ENCODE data around the gene SMYD3.

- no peak for TF ChIP-seq MEIS1 (CRISPR knock-in tag; IDR thresholded peaks at IDR 0.05; ENCODE audit: borderline replicate concordance)
- TF ChIP-seq, protein P1, sequence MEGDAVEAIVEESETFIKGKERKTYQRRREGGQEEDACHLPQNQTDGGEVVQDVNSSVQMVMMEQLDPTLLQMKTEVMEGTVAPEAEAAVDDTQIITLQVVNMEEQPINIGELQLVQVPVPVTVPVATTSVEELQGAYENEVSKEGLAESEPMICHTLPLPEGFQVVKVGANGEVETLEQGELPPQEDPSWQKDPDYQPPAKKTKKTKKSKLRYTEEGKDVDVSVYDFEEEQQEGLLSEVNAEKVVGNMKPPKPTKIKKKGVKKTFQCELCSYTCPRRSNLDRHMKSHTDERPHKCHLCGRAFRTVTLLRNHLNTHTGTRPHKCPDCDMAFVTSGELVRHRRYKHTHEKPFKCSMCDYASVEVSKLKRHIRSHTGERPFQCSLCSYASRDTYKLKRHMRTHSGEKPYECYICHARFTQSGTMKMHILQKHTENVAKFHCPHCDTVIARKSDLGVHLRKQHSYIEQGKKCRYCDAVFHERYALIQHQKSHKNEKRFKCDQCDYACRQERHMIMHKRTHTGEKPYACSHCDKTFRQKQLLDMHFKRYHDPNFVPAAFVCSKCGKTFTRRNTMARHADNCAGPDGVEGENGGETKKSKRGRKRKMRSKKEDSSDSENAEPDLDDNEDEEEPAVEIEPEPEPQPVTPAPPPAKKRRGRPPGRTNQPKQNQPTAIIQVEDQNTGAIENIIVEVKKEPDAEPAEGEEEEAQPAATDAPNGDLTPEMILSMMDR (CRISPR knock-in tag; IDR thresholded peaks at IDR 0.05), result no peak
- no peak for TF ChIP-seq FOXO4 (CRISPR knock-in tag; conservative IDR thresholded peaks at IDR 0.05)
- TF ChIP-seq FOXK2 (IDR thresholded peaks at IDR 0.05), result no peak
- no peak for TF ChIP-seq USF2 (IDR thresholded peaks at IDR 0.05; ENCODE audit: low read depth, low read length)
- TF ChIP-seq USF2 (CRISPR knock-in tag; IDR thresholded peaks at IDR 0.05; ENCODE audit: borderline replicate concordance), result no peak
- TF ChIP-seq POLR2G (IDR thresholded peaks at IDR 0.05; ENCODE audit: low read depth, low read length), result no peak
- TF ChIP-seq, protein P2, sequence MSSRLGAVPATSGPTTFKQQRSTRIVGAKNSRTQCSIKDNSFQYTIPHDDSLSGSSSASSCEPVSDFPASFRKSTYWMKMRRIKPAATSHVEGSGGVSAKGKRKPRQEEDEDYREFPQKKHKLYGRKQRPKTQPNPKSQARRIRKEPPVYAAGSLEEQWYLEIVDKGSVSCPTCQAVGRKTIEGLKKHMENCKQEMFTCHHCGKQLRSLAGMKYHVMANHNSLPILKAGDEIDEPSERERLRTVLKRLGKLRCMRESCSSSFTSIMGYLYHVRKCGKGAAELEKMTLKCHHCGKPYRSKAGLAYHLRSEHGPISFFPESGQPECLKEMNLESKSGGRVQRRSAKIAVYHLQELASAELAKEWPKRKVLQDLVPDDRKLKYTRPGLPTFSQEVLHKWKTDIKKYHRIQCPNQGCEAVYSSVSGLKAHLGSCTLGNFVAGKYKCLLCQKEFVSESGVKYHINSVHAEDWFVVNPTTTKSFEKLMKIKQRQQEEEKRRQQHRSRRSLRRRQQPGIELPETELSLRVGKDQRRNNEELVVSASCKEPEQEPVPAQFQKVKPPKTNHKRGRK (CRISPR knock-in tag; IDR thresholded peaks at IDR 0.05), result no peak
- TF ChIP-seq MXD1 (CRISPR knock-in tag; IDR thresholded peaks at IDR 0.05), result no peak
- no peak for TF ChIP-seq ATF2 (CRISPR knock-in tag; IDR thresholded peaks at IDR 0.05)
- TF ChIP-seq NFRKB (IDR thresholded peaks at IDR 0.05), result no peak
- TF ChIP-seq PHF20 (CRISPR knock-in tag; IDR thresholded peaks at IDR 0.05), result no peak
- TF ChIP-seq HIVEP1 (CRISPR knock-in tag; IDR thresholded peaks at IDR 0.05), result no peak
- TF ChIP-seq, protein P3, sequence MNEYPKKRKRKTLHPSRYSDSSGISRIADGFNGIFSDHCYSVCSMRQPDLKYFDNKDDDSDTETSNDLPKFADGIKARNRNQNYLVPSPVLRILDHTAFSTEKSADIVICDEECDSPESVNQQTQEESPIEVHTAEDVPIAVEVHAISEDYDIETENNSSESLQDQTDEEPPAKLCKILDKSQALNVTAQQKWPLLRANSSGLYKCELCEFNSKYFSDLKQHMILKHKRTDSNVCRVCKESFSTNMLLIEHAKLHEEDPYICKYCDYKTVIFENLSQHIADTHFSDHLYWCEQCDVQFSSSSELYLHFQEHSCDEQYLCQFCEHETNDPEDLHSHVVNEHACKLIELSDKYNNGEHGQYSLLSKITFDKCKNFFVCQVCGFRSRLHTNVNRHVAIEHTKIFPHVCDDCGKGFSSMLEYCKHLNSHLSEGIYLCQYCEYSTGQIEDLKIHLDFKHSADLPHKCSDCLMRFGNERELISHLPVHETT (CRISPR knock-in tag; conservative IDR thresholded peaks at IDR 0.05), result no peak
Observed at GRCh38 chr1:246335151-246335550, 171.9 kb downstream of the SMYD3 start.
